Neural cell (in vitro differentiated cells): ENCODE results near the gene POLR2L.

Experiments
- CTCF ChIP-seq: fragments of 450-650 bp; IDR thresholded peaks from 2 replicates; pipeline ENCODE4 v1.5.1; 2014; ENCODE audit warnings: antibody characterized with exemption, mild to moderate bottlenecking, moderate library complexity; ENCODE audit not compliant: poor library complexity, severe bottlenecking
- EP300 ChIP-seq: fragments of 450-650 bp; conservative IDR thresholded peaks from 2 replicates; pipeline ENCODE4 v1.6.1; 2014; ENCODE audit warnings: antibody characterized with exemption, mild to moderate bottlenecking, moderate library complexity; ENCODE audit not compliant: poor library complexity, severe bottlenecking
- EZH2 ChIP-seq: fragments of 200-600, 300-800 bp; shearing (Covaris generic), sonication (generic); IDR thresholded peaks from 2 replicates; pipeline ENCODE4 v1.6.1; 2014; ENCODE audit warnings: antibody characterized with exemption, low read length, borderline replicate concordance, mild to moderate bottlenecking; ENCODE audit not compliant: insufficient read depth, poor library complexity, severe bottlenecking
- MXI1 ChIP-seq: fragments of 450-650 bp; conservative IDR thresholded peaks from 2 replicates; pipeline ENCODE4 v1.6.1; 2014; ENCODE audit warnings: antibody characterized with exemption, mild to moderate bottlenecking; ENCODE audit not compliant: poor library complexity, severe bottlenecking
- POLR2AphosphoS5 ChIP-seq: IDR thresholded peaks from 2 replicates; pipeline ENCODE4 v1.6.1; 2012
- RAD21 ChIP-seq: fragments of 450-650 bp; conservative IDR thresholded peaks from 2 replicates; pipeline ENCODE4 v1.6.1; 2014; ENCODE audit warnings: antibody characterized with exemption, mild to moderate bottlenecking, moderate library complexity
- REST ChIP-seq: IDR thresholded peaks from 2 replicates; pipeline ENCODE4 v1.6.1; 2012; ENCODE audit warnings: borderline replicate concordance
- SMC3 ChIP-seq: fragments of 450-650 bp; conservative IDR thresholded peaks from 2 replicates; pipeline ENCODE4 v1.6.1; 2014; ENCODE audit warnings: antibody characterized with exemption, mild to moderate bottlenecking, moderate library complexity; ENCODE audit not compliant: poor library complexity
- TAF1 ChIP-seq: IDR thresholded peaks from 2 replicates; pipeline ENCODE4 v1.6.1; 2012; ENCODE audit warnings: low read depth

- TF ChIP-seq MXI1 (no peak), CTCF (no peak), EP300 (no peak), POLR2AphosphoS5 (no peak), SMC3 (no peak), REST (no peak), TAF1 (no peak), EZH2 (no peak), RAD21 (no peak)
These were observed 49.9 kb downstream of the POLR2L start for GRCh38 chr11:792535-792821.
